Sigmoid colon (tissue), 4 donors: ENCODE data around the gene TPX2.

ENCODE experiments used
- EP300 ChIP-seq, 4 donors: sonication (generic); formaldehyde crosslinking; IDR thresholded peaks; one replicate each; pipeline ENCODE4 v1.6.1; 2017; ENCODE audit warnings: antibody characterized with exemption in 4 of 4
- POLR2A ChIP-seq, 2 donors: fragments of 450-650 bp; IDR thresholded peaks; one replicate each; pipeline ENCODE4 v1.6.1; 2016; ENCODE audit warnings: antibody characterized with exemption in 2 of 2, mild to moderate bottlenecking in 2 of 2, moderate library complexity in 2 of 2
- TF ChIP-seq, protein P1 (sequence below), 4 experiments: fragments of 450-650 bp in 3 of 4; fragments of 200-600 bp in 1 of 4; IDR thresholded peaks; one replicate each; pipeline ENCODE4 v1.5.1; 2016 to 2019; ENCODE audit warnings: antibody characterized with exemption in 4 of 4, mild to moderate bottlenecking in 3 of 4, moderate library complexity in 2 of 4

DNA sequence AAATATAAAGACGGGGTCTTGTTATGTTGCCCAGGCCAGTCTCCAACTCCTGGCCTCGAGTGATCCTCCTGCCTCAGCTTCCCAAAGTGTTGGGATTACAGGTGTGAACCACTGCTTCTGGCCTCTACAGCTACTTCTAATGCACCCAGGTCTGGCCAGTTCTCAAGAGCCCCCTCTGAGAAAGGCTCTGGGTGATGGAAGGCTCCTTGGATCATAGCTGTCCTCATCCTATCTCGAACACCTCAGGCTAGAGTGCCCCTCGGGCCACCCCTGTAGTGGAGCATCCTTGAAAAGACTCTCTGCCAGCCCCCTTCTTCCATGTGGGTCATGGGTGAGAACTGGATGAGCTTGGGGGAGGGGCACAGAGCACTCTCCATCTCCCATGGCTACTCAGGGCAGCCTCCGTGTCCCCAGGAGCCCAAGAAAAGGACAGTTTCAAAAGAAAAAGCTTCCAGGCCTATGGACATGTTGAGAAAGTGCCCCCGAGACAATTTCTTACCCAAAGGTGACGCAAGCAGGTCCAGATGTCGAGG is 79.4 kb downstream of the TPX2 start:
- TF ChIP-seq, protein P1, sequence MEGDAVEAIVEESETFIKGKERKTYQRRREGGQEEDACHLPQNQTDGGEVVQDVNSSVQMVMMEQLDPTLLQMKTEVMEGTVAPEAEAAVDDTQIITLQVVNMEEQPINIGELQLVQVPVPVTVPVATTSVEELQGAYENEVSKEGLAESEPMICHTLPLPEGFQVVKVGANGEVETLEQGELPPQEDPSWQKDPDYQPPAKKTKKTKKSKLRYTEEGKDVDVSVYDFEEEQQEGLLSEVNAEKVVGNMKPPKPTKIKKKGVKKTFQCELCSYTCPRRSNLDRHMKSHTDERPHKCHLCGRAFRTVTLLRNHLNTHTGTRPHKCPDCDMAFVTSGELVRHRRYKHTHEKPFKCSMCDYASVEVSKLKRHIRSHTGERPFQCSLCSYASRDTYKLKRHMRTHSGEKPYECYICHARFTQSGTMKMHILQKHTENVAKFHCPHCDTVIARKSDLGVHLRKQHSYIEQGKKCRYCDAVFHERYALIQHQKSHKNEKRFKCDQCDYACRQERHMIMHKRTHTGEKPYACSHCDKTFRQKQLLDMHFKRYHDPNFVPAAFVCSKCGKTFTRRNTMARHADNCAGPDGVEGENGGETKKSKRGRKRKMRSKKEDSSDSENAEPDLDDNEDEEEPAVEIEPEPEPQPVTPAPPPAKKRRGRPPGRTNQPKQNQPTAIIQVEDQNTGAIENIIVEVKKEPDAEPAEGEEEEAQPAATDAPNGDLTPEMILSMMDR (IDR thresholded peaks at IDR 0.05), result no peak
- TF ChIP-seq POLR2A (IDR thresholded peaks at IDR 0.05) (no peak), EP300 (IDR thresholded peaks at IDR 0.05) (no peak)
